Activated CD4-positive, alpha-beta T cell treated with anti-CD3 and anti-CD28 coated beads, Interleukin-2, Interleukin-4, amounts not matched to agents 100 ng/mL and 50 ng/mL, durations not matched to agents 16 hours and 8 hours (primary cell): ENCODE measurements around the gene MED12.
"Not testable (repeated sequence)": the region's sequence is repeated elsewhere in the genome, so short reads cannot be mapped to it uniquely, and the experiment has no call there.

Experiments
- DNase-seq: peaks from one replicate; pipeline ENCODE4 v3.0.0-alpha.2; 2020; ENCODE audit warnings: low spot score

MED12 gene

GRCh38 chrX:71162981-71163380 is 44.6 kb downstream of the MED12 start:
- no peak for DNase-seq

DNA sequence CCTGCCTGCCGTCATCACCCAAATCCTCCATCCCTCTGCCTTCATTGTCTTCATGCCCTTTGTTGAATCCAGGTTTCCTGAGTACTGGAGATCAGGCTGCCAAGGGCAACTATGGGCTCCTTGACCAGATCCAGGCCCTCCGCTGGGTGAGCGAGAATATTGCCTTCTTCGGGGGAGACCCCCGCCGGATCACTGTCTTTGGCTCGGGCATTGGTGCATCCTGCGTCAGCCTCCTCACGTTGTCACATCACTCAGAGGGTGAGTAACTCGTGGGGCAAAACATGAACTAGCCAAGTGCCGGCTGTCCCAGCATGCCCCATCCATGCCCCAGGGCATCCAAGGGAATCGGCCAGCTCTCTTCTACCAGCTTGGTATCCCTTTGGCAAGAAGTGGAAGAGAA is 45.7 kb downstream of the MED12 start:
- DNase-seq: no peak

- DNase-seq: no peak
These were observed 48.1 kb downstream of the MED12 start for GRCh38 chrX:71166461-71166860.

- no peak for DNase-seq
These were observed 48.8 kb downstream of the MED12 start for GRCh38 chrX:71167031-71167781.

GRCh38 chrX:71168134-71168533 is 49.7 kb downstream of the MED12 start:
- no peak for DNase-seq

GRCh38 chrX:71169586-71169985 is 51.2 kb downstream of the MED12 start:
- DNase-seq: no peak

- DNase-seq: no peak
These were observed 52.3 kb downstream of the MED12 start for GRCh38 chrX:71170660-71171059.

GRCh38 chrX:71171110-71171801 is 52.9 kb downstream of the MED12 start:
- DNase-seq: no peak

DNA sequence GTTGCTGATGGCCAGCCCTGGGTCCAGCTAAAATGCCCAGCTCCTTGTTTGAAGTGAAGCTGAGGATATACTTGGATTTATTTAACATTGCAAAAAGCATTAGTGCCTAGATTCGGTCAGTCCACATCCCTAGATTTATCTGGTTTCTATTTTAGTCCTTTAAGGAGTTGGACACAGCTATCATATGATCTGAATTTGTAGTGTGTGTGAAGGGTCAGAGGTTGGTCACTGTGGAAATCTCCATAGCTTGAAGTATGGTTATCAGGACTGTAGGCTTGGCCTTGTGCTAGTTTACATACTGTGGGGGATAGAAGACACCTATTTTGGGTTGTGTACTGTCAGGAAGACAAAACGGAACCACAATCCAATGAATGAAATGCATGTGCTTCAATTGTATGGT is 55.0 kb downstream of the MED12 start:
- DNase-seq: no peak

GRCh38 chrX:71174795-71175194 is 56.4 kb downstream of the MED12 start:
- DNase-seq: no peak

DNA sequence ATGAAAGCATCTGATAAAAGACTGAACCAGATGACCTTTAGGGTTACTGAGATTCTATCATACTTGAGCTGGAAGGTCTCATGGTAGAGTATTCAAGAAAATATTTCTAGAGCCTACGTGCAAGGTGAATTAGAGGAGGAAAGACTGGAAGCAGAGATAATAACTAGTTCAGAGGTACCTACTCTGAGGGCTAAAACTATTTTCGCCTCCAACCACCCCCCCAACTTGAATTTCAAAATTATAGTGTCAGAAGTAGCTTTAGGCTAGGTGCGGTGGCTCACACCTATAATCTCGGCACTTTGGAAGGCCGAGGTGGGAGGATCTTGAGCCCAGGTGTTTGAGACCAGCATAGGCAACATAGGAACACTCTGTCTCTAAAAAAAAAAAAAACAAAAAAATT is 57.1 kb downstream of the MED12 start:
- no peak for DNase-seq

GRCh38 chrX:71177327-71177726 is 58.9 kb downstream of the MED12 start:
- DNase-seq: no peak

DNA sequence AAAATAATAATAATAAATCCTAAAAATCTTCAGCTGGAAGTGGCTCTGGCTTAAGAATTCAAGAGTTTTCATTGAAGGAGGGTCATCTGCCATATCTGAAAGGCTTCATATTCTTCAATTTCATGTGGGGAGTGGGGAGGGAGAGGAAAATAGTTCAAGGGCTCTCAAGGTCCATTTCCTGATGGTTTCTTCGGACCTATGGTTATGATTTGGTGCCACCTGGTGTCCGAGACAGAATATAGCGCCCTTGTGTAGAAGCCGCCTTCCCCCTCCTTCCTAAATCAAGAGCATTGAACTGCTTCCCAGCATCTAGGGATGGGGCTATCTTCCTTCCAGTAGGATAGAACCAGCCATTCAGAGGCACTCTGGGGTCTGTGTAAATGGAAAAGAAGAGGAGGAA is 60.5 kb downstream of the MED12 start:
- DNase-seq: peak; percentile 52

GRCh38 chrX:71180579-71181265 is 62.3 kb downstream of the MED12 start:
- not testable (repeated sequence) for DNase-seq

DNA sequence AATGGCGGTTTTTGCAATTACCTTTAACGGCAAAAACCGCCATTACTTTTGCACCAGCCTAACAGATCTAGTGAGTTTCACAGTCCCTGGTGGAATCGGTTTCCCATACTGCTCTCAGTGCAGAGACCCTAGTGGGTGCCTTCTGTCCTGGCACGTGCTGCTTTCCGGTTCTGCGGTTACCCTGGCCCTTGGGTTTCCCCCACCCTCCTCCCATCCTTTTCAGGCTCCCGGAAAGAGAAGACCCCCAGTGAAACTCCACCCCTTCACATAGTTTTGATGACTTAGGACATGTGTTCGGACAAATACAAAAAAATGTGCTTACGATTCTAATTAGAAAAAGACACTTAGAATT is 63.1 kb downstream of the MED12 start:
- DNase-seq: peak; percentile 60

GRCh38 chrX:71181910-71182799 is 63.8 kb downstream of the MED12 start:
- DNase-seq: peak; percentile 92

GRCh38 chrX:71182871-71183270 is 64.5 kb downstream of the MED12 start:
- DNase-seq: no peak

DNA sequence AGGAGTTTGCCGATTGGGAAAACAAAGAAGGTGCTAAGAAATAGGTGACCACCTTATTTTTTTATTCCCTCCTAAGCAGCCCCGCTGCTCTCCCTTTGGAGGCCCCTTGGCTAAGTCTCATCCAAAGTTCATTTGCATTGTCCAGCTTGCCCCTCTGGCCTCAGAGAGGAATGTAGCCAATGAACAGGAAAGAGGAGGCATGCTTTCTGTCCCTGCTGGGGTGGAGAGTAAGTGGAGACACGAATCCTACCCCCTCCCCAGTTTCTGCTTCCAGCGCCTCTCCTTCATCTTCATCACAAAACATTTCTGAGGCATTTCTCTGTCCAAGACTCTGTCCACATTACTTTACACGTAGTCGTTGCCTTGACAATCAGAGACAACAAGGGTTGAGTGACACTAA is 64.9 kb downstream of the MED12 start:
- no peak for DNase-seq

DNA sequence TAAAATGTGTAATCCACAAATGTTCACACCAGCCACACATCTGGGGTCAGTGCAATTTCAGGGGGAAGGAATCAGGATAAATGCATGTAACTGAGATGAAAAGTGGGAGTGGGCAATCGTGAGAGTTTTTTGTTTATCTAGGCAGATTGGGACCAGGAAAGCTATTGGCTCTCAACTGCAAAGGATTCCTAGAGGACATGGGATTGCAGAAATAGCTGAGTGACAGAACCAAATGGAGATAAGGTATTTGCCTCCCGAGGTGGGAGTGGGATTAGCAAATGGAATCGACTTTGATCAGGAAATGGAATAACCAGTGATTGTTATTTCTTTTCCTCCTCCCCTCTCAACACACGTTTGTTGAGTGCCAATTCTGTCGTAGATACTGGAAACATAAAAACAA is 65.7 kb downstream of the MED12 start:
- DNase-seq: no peak

GRCh38 chrX:71184803-71185495 is 66.6 kb downstream of the MED12 start:
- DNase-seq: no peak

GRCh38 chrX:71191248-71191647 is 72.9 kb downstream of the MED12 start:
- no peak for DNase-seq
